HCT116 (cell line): ENCODE results near the gene CTIF. TPM values are rescaled to one million over a fixed set of nuclear protein-coding genes. Genes with fewer than 3 reads are reported as not detected.

Experiments
- ATAC-seq: fragments of 200-7000 bp; cut with Tn5 transposase; 2 replicates; pipeline ENCODE4 v1.9.1; 2020; ENCODE audit warnings: mild to moderate bottlenecking, moderate library complexity
- BruUV-seq: library from RNA; stranded (reverse); fragments of 400-500 nt; replicated peaks from 2 replicates; lab custom pipeline; 2021; lab: Mats Ljungman, UMichigan
- CTCF ChIA-PET: fragments of 300-600 bp; sonication (Branson Sonifier 250); formaldehyde crosslinking; loops from one replicate; lab custom pipeline; 2021; ENCODE audit warnings: antibody characterized with exemption; lab: Charles Lee
- POLR2A ChIA-PET: fragments of 300-600, 350-600 bp; sonication (Branson Sonifier 250); formaldehyde crosslinking; loops from one replicate; lab custom pipeline; 2021; ENCODE audit warnings: antibody characterized with exemption; lab: Charles Lee
- RAD21 ChIA-PET, 2 experiments: fragments of 300-600 bp; sonication (Branson Sonifier 250); formaldehyde crosslinking; loops; one replicate each; lab custom pipeline; 2023; ENCODE audit warnings: low total read pairs in 2 of 2; ENCODE audit not compliant: uncharacterized antibody in 2 of 2, unreplicated experiment in 2 of 2, low non-redundant PET in 1 of 2; lab: Charles Lee
- DNase-seq: peaks from one replicate; pipeline ENCODE4 v3.0.0-alpha.2; 2010; ENCODE audit warnings: low read depth, low spot score
- H2AFZ ChIP-seq: fragments of 200-600 bp; shearing (Covaris generic), sonication (generic); 2 replicates; pipeline ENCODE4 v1.6.1; 2017; ENCODE audit warnings: low read depth, mixed run types, mixed read lengths, antibody characterized with exemption, low read length; ENCODE audit not compliant: poor library complexity, severe bottlenecking
- H3K27ac ChIP-seq: 2 replicates; pipeline ENCODE4 v1.5.1; 2012; ENCODE audit warnings: low read depth, low read length
- H3K27me3 ChIP-seq: fragments of 200-600 bp; sonication (generic); 2 replicates; pipeline ENCODE4 v1.6.1; 2016; ENCODE audit warnings: mixed run types, low read length, mixed read lengths; ENCODE audit not compliant: insufficient read depth
- H3K36me3 ChIP-seq, 2 experiments: fragments of 200-500 bp in 1 of 2; fragments of 200-600 bp in 1 of 2; sonication (Bioruptor generic) in 1 of 2; sonication (generic) in 1 of 2; 2 replicates each; pipeline versions ENCODE4 v1.5.1 to v1.6.1; 2014 to 2016; ENCODE audit warnings: low read length in 2 of 2, inconsistent platforms in 1 of 2, mixed read lengths in 1 of 2, mixed run types in 1 of 2; ENCODE audit not compliant: insufficient read depth in 2 of 2, control insufficient read depth in 1 of 2
- H3K4me1 ChIP-seq, 2 experiments: fragments of 200-600 bp in 1 of 2; sonication (generic) in 1 of 2; 2 replicates each; pipeline versions ENCODE4 v1.5.1 to v1.6.1; 2012 to 2017; ENCODE audit warnings: low read length in 2 of 2, inconsistent platforms in 1 of 2, mild to moderate bottlenecking in 1 of 2, mixed read lengths in 1 of 2, mixed run types in 1 of 2, moderate library complexity in 1 of 2; ENCODE audit not compliant: insufficient read depth in 2 of 2, control insufficient read depth in 1 of 2
- H3K4me2 ChIP-seq: fragments of 200-600 bp; sonication (generic); 2 replicates; pipeline ENCODE4 v1.6.1; 2017; ENCODE audit warnings: mixed run types, low read length, mixed read lengths
- H3K4me3 ChIP-seq, 2 experiments: fragments of 200-600 bp in 1 of 2; sonication (generic) in 1 of 2; replicated peaks in 1 of 2; 2 replicates each; pipeline ENCODE4 v1.5.1; 2011 to 2016; ENCODE audit warnings: low read length in 2 of 2, control low read depth in 1 of 2, low read depth in 1 of 2, mild to moderate bottlenecking in 1 of 2, mixed read lengths in 1 of 2, mixed run types in 1 of 2
- H3K79me2 ChIP-seq: fragments of 200-600 bp; sonication (generic); 2 replicates; pipeline ENCODE4 v1.6.1; 2017; ENCODE audit warnings: mild to moderate bottlenecking, mixed run types, low read length, moderate library complexity, mixed read lengths; ENCODE audit not compliant: insufficient read depth
- H3K9ac ChIP-seq: fragments of 200-600 bp; sonication (generic); 2 replicates; pipeline ENCODE4 v1.6.1; 2016; ENCODE audit warnings: low read length, mixed read lengths
- H3K9me2 ChIP-seq: fragments of 200-600 bp; sonication (generic), shearing (Covaris generic); 2 replicates; pipeline ENCODE4 v1.6.1; 2017; ENCODE audit warnings: mixed run types, mild to moderate bottlenecking, moderate library complexity; ENCODE audit not compliant: insufficient read depth
- H3K9me3 ChIP-seq, 2 experiments: fragments of 200-500 bp in 1 of 2; fragments of 200-600 bp in 1 of 2; sonication (Bioruptor generic) in 1 of 2; sonication (generic) in 1 of 2; 2 replicates each; pipeline ENCODE4 v1.6.1; 2014 to 2017; ENCODE audit warnings: low read length in 2 of 2, mixed read lengths in 2 of 2, inconsistent platforms in 1 of 2, low read depth in 1 of 2, mild to moderate bottlenecking in 1 of 2, mixed run types in 1 of 2, moderate library complexity in 1 of 2; ENCODE audit not compliant: control insufficient read depth in 1 of 2, insufficient read depth in 1 of 2
- H4K20me1 ChIP-seq: fragments of 200-600 bp; sonication (generic), shearing (Covaris generic); 2 replicates; pipeline ENCODE4 v1.6.1; 2017; ENCODE audit warnings: mixed run types, mild to moderate bottlenecking, moderate library complexity; ENCODE audit not compliant: insufficient read depth
- ELF1 ChIP-seq: IDR thresholded peaks from 2 replicates; pipeline ENCODE4 v1.6.1; 2012; ENCODE audit warnings: low read depth, borderline replicate concordance
- MAX ChIP-seq: IDR thresholded peaks from 2 replicates; pipeline ENCODE4 v1.6.1; 2012
- POLR2A ChIP-seq: IDR thresholded peaks from 2 replicates; pipeline ENCODE4 v1.7.0; 2011; ENCODE audit warnings: borderline replicate concordance; ENCODE audit not compliant: insufficient read depth, insufficient read length; ENCODE audit errors: extremely low read depth
- POLR2AphosphoS5 ChIP-seq: IDR thresholded peaks from 2 replicates; pipeline ENCODE4 v1.6.1; 2011; ENCODE audit warnings: mild to moderate bottlenecking, low read depth, low read length, moderate library complexity
- TCF7L2 ChIP-seq: IDR thresholded peaks from 2 replicates; pipeline ENCODE4 v1.7.0; 2011; ENCODE audit warnings: borderline replicate concordance, inconsistent platforms; ENCODE audit not compliant: insufficient read depth, insufficient read length; ENCODE audit errors: extremely low read depth
- ZNF274 ChIP-seq: fragments of 200-500 bp; sonication (Bioruptor generic); IDR thresholded peaks from 2 replicates; pipeline ENCODE4 v1.6.1; 2014; ENCODE audit warnings: mild to moderate bottlenecking, low read depth, low read length, inconsistent platforms
- intact Hi-C: fragments of 100-400 bp; cut with micrococcal nuclease; formaldehyde crosslinking; loops from 2 replicates; pipeline ENCODE4 v1.10.0; 2022
- total RNA-seq: library from RNA; stranded (reverse); gene quantifications from one replicate; pipeline ENCODE4 v1.2.1, GENCODE V29; 2021; ENCODE audit not compliant: unreplicated experiment
- TF ChIP-seq, protein P1 (sequence below): IDR thresholded peaks from 2 replicates; pipeline ENCODE4 v1.6.1; 2012

CTIF gene
- total RNA-seq, 1 experiment from 2014 or later: 19.7 TPM

DNA sequence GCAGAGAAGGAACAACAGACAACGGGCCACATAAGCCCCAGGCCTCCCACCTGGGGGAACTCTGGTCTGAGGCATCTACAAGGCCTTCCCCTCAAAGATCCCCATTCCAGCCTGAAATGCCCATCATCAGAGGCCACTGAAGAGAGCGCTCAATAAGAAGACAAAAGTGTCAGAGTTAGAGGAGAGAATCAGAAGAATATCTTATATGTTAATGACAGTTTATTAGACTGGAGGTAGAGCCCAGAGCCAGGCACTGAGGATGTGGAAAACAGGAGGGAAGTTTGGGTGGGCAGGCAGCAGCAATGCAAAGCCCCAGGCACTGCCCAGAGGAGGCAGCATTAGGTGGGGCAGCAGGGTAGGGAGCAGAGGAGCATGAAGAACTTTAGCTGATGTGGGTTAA lies 2.9 kb upstream of the CTIF start:
- Histone ChIP-seq H3K27ac (no peak overlapping the region), H4K20me1 (no peaks in the 10 kb centered on the region), H3K4me1 (peaks cover 0 to 11% of the 10 kb centered on the region in 2 experiments; a peak in 2 of 4 replicates), H2AFZ (no peak overlapping the region)
- intact Hi-C loops: loop anchor here (10.0 kb wide), 1 partner anchor 129 kb away; no protein-coding TSS in a partner anchor
- DNase-seq: no peak
- TF ChIP-seq POLR2A (no peak), ELF1 (no peak), ZNF274 (no peak), TCF7L2 (no peak)
- TF ChIP-seq, protein P1, sequence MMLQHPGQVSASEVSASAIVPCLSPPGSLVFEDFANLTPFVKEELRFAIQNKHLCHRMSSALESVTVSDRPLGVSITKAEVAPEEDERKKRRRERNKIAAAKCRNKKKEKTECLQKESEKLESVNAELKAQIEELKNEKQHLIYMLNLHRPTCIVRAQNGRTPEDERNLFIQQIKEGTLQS: no peak
- TF ChIP-seq, all 23 proteins: peak for 0
- ATAC-seq: no peak
- H3K79me2 ChIP-seq: no peaks in the 10 kb centered on the region
- ChIA-PET RAD21 (no interaction called here), POLR2A (no interaction called here), CTCF (no interaction called here)
- H3K9me2 ChIP-seq: no peaks in the 10 kb centered on the region
- H3K4me2 ChIP-seq: no peak overlapping the region
- no peak overlapping the region for H3K4me3 ChIP-seq
- no peak overlapping the region for H3K9ac ChIP-seq
- H3K27me3 ChIP-seq: no peaks in the 10 kb centered on the region
- no peaks in the 10 kb centered on the region for H3K9me3 ChIP-seq
- no peaks in the 10 kb centered on the region for H3K36me3 ChIP-seq
- BruUV-seq: no TSS peak

GRCh38 chr18:48536516-48536915 lies 2.3 kb upstream of the CTIF start:
- no peak for TF ChIP-seq ZNF274
- TF ChIP-seq POLR2AphosphoS5: no peak
- TF ChIP-seq MAX: no peak
- TF ChIP-seq TCF7L2: no peak
- TF ChIP-seq, all 23 proteins: peak for 0
- RAD21 ChIA-PET: no interaction called here
- no peak overlapping the region for H3K4me2 ChIP-seq
- H3K9ac ChIP-seq: no peak overlapping the region
- no peaks in the 10 kb centered on the region for H3K36me3 ChIP-seq
- H3K9me3 ChIP-seq: no peaks in the 10 kb centered on the region
- H3K9me2 ChIP-seq: no peaks in the 10 kb centered on the region
- no peak for DNase-seq
- no TSS peak for BruUV-seq
- H3K27me3 ChIP-seq: no peaks in the 10 kb centered on the region
- H3K4me1 ChIP-seq: peaks cover 2 to 14% of the 10 kb centered on the region in 2 experiments
- H3K79me2 ChIP-seq: peaks cover 2% of the 10 kb centered on the region; the same call in 1 of the 2 replicates
- H3K27ac ChIP-seq: no peak overlapping the region
- CTCF ChIA-PET: no interaction called here
- H4K20me1 ChIP-seq: no peaks in the 10 kb centered on the region
- H3K4me3 ChIP-seq: no peak overlapping the region
- POLR2A ChIA-PET: no interaction called here
- no peak for ATAC-seq
- H2AFZ ChIP-seq: no peak overlapping the region
- intact Hi-C loops: loop anchor here (10.0 kb wide), 1 partner anchor 128 kb away; no protein-coding TSS in a partner anchor
